ENCODE measurements around the gene PDZK1IP1. TPM values are rescaled to one million over a fixed set of nuclear protein-coding genes. Genes with fewer than 3 reads are reported as not detected.
A peak's percentile ranks its signal among the peaks of the same experiment; 100 is the strongest.

PDZK1IP1 gene
- total and polyA plus RNA-seq, 2 of the 4 experiments (the other 2 are of a cell fraction) = not detected

DNA sequence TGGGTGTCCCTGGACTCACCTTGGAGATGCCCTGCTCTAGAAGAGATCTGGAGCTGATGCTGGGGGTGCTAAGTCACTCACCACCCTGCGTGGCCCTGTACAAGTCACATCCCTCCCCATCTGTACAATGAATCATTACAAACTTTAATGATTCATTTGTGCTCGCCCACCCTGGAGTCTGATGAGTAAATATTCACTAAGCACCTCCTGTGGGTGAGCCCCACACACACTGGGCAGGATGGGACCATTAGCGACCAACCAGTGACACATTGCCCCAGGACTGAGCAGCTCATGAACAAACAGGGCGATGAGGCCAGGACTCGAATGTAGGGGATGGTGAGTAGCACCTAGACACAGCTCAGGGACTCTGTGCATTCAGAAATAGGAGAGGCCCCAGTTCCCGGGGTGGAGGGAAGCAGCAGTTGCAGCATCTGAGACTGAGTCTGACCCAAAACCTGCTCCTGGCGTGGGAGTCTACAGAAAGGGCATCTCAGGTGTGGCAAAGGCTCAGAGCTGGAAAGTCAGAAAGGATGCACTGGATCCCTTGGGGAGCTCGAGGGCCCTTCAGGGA, 18.1 kb upstream of the PDZK1IP1 start:
- H2BK5ac ChIP-seq (ENCODE audit: low read depth, low read length, poor library complexity, severe bottlenecking) = no peak overlapping the region
- H3K56ac ChIP-seq (ENCODE audit: extremely low read depth, insufficient read depth, low read length) = no peak overlapping the region
- H4K20me1 ChIP-seq (ENCODE audit: insufficient read depth, low read length) = no peaks in the 10 kb centered on the region
- peak overlapping the region; percentile 32 for H2AFZ ChIP-seq (replicated peaks; ENCODE audit: low read length, poor library complexity)
- no peaks in the 10 kb centered on the region for H3K9me3 ChIP-seq (ENCODE audit: control insufficient read depth, insufficient read depth, low read length)
- H3K79me1 ChIP-seq (ENCODE audit: low read depth in 1 of 2, low read length in 2 of 2) = no peaks in the 10 kb centered on the region
- dilution Hi-C loops (cut with HindIII; ENCODE audit: low sequenced_read_pairs, unreplicated experiment) = no loop called here
- H3K9ac ChIP-seq (ENCODE audit: low read depth, low read length) = no peak overlapping the region
- WGBS, 2 experiments (ENCODE audit: extremely low coverage in 2 of 2, insufficient read length in 1 of 2) = 42% methylated on average over 4 of the region's 8 CpGs; no CpG with 5 or more reads in 1 of the 2 experiments
- DNase-seq = no peak
- TF ChIP-seq BHLHE40 (IDR thresholded peaks at IDR 0.05; ENCODE audit: low read depth, low read length) (no peak), NFE2L2 (IDR thresholded peaks at IDR 0.05; ENCODE audit: low read depth, low read length) (no peak), CHD1 (IDR thresholded peaks at IDR 0.05; ENCODE audit: low read depth, low read length) (no peak), POLR2A (IDR thresholded peaks at IDR 0.05; ENCODE audit: low read depth, low read length) (no peak), FOS (IDR thresholded peaks at IDR 0.05; ENCODE audit: low read depth, low read length) (no peak), CEBPB (IDR thresholded peaks at IDR 0.05; ENCODE audit: low read depth, low read length) (no peak), RCOR1 (IDR thresholded peaks at IDR 0.05; ENCODE audit: insufficient replicate concordance, low read length) (no peak), MXI1 (IDR thresholded peaks at IDR 0.05; ENCODE audit: borderline replicate concordance, low read depth, low read length) (no peak), SMC3 (IDR thresholded peaks at IDR 0.05; ENCODE audit: low read depth, low read length) (no peak), MAZ (IDR thresholded peaks at IDR 0.05; ENCODE audit: borderline replicate concordance, low read depth, low read length) (no peak), MAFK (IDR thresholded peaks at IDR 0.05; ENCODE audit: low read depth, low read length) (no peak), RFX5 (IDR thresholded peaks at IDR 0.05; ENCODE audit: low read depth, low read length) (no peak)
- TF ChIP-seq, protein P1, sequence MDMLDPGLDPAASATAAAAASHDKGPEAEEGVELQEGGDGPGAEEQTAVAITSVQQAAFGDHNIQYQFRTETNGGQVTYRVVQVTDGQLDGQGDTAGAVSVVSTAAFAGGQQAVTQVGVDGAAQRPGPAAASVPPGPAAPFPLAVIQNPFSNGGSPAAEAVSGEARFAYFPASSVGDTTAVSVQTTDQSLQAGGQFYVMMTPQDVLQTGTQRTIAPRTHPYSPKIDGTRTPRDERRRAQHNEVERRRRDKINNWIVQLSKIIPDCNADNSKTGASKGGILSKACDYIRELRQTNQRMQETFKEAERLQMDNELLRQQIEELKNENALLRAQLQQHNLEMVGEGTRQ (IDR thresholded peaks at IDR 0.05; ENCODE audit: low read depth, low read length) = no peak
- H3K23ac ChIP-seq (ENCODE audit: low read depth, low read length) = no peak overlapping the region
- no peaks in the 10 kb centered on the region for H3K9me1 ChIP-seq (ENCODE audit: insufficient read depth, low read length)
- H3K36me3 ChIP-seq (ENCODE audit: control insufficient read depth, insufficient read depth, low read length) = no peaks in the 10 kb centered on the region
- ChIA-PET POLR2A (ENCODE audit: unreplicated experiment) (no interaction called here), CTCF (no interaction called here)
- no peak overlapping the region for H2AK9ac ChIP-seq (replicated peaks; ENCODE audit: low read depth, low read length, poor library complexity)
- H2BK20ac ChIP-seq (ENCODE audit: low read depth, low read length) = no peak overlapping the region
- H3K4me2 ChIP-seq (ENCODE audit: low read depth, low read length) = no peak overlapping the region
- H4K8ac ChIP-seq (ENCODE audit: low read depth in 2 of 2, low read length in 2 of 2) = no peak overlapping the region
- H3K4me3 ChIP-seq (ENCODE audit: insufficient read depth, low read depth, low read length) = no peak overlapping the region
- no peak overlapping the region for H3K14ac ChIP-seq (replicated peaks; ENCODE audit: low read depth, low read length)
- no peak for ATAC-seq (ENCODE audit: low read depth)
- H2BK120ac ChIP-seq (ENCODE audit: low read depth, low read length) = no peak overlapping the region
- H4K91ac ChIP-seq (ENCODE audit: insufficient read depth, low read depth, low read length) = no peak overlapping the region
- H3K27ac ChIP-seq (ENCODE audit: insufficient read depth, low read length) = no peak overlapping the region
- intact Hi-C loops (cut with micrococcal nuclease) = no loop called here
- H2AK5ac ChIP-seq (ENCODE audit: low read depth, low read length) = no peak overlapping the region
- no peak overlapping the region for H3K4ac ChIP-seq (ENCODE audit: low read depth, low read length)
- no peak overlapping the region for H3K18ac ChIP-seq (ENCODE audit: low read depth, low read length)
- H3K27me3 ChIP-seq (ENCODE audit: control insufficient read depth, insufficient read depth, low read length) = peaks cover 17% of the 10 kb centered on the region
- H3K4me1 ChIP-seq (ENCODE audit: control insufficient read depth, insufficient read depth, low read length) = no peaks in the 10 kb centered on the region
- H2BK15ac ChIP-seq (ENCODE audit: low read depth, low read length) = no peak overlapping the region
- H4K5ac ChIP-seq (ENCODE audit: low read depth, low read length) = no peak overlapping the region
- no TSS peak for BruUV-seq (replicated peaks)
- in situ Hi-C loops (cut with MboI; ENCODE audit: low sequenced_read_pairs) = no loop called here
